SW480 (cell line): ENCODE measurements around the gene MTUS2.

ENCODE experiments used
- DNase-seq: peaks from one replicate; pipeline ENCODE4 v3.0.0-alpha.2; 2016; ENCODE audit warnings: low spot score

Gene MTUS2

DNA sequence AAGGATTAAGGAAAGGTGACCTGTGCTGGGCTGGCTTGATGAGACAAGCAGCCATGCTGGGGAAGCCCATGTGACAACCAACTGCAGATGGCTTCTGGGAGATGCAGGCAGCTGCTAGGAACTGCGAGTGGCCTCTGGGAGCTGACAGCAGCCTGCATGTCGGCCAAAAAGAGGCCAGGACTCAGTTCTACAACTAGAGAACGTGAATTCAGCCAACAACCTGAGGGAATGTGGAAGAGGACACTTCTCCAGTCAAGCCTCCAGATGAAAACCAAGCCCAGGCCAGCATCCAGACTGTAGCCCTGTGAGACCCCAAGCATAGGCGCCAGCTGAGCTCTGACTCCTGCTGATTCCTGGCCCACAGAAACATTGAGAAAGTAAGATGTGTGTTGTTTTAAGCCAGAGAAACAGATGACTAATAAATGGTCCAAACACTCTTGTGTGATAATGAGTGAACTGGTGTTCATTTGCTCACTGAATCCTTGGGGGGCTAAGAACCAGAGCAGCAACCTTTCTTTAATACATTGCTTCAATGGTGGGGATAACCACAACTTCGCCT lies 730.4 kb downstream of the MTUS2 start:
- DNase-seq: no peak

- no peak for DNase-seq
Measured at GRCh38 chr13:29551214-29551613, 731.1 kb downstream of the MTUS2 start.
